Coronary artery (tissue), 2 donors: Measurements from ENCODE around the gene TRIM40.

Source experiments
- DNase-seq: peaks from one replicate; pipeline ENCODE4 v3.0.0-alpha.2; 2017; ENCODE audit warnings: low spot score
- H3K27ac ChIP-seq, 2 donors: fragments of 200-600 bp; sonication (generic); one replicate each; pipeline ENCODE4 v1.5.1; 2016 to 2019
- H3K4me3 ChIP-seq: fragments of 200-600 bp; sonication (generic); 2 replicates; pipeline ENCODE4 v1.5.1; 2016; ENCODE audit warnings: mild to moderate bottlenecking, moderate library complexity
- CTCF ChIP-seq: fragments of 200-600 bp; sonication (generic); IDR thresholded peaks from one replicate; pipeline ENCODE4 v1.5.1; 2019; ENCODE audit warnings: antibody characterized with exemption

The TRIM40 gene

GRCh38 chr6:30151580-30151979 is 15.6 kb downstream of the TRIM40 start:
- DNase-seq = no peak
- Histone ChIP-seq H3K4me3 (no peak overlapping the region), H3K27ac (no peak overlapping the region)
- no peak for TF ChIP-seq CTCF

GRCh38 chr6:30152016-30152673 is 16.2 kb downstream of the TRIM40 start:
- no peak for DNase-seq
- Histone ChIP-seq H3K4me3 (no peak overlapping the region), H3K27ac (no peak overlapping the region)
- no peak for TF ChIP-seq CTCF

- Histone ChIP-seq H3K4me3 (no peak overlapping the region), H3K27ac (no peak overlapping the region)
- no peak for TF ChIP-seq CTCF
- DNase-seq = no peak
Measured at GRCh38 chr6:30152910-30153610, 17.1 kb downstream of the TRIM40 start.

- no peak overlapping the region for H3K27ac ChIP-seq
- TF ChIP-seq CTCF = no peak
- no peak overlapping the region for H3K4me3 ChIP-seq
- no peak for DNase-seq
Measured at GRCh38 chr6:30154061-30154460, 18.1 kb downstream of the TRIM40 start.

- H3K4me3 ChIP-seq = no peak overlapping the region
- no peak overlapping the region for H3K27ac ChIP-seq
- DNase-seq = no peak
- TF ChIP-seq CTCF = no peak
Measured at GRCh38 chr6:30154709-30155519, 19.0 kb downstream of the TRIM40 start.

GRCh38 chr6:30155520-30156261 is 19.8 kb downstream of the TRIM40 start:
- DNase-seq = no peak
- Histone ChIP-seq H3K4me3 (no peak overlapping the region), H3K27ac (no peak overlapping the region)
- no peak for TF ChIP-seq CTCF
